GM12878 (cell line): ENCODE results near the gene DLG4. TPM values are rescaled to one million over a fixed set of nuclear protein-coding genes. Genes with fewer than 3 reads are reported as not detected.
A peak's percentile ranks its signal among the peaks of the same experiment; 100 is the strongest.

Experiments used
- CHD2 ChIP-seq: IDR thresholded peaks from 2 replicates; pipeline ENCODE4 v1.6.1; 2011; ENCODE audit warnings: low read depth, low read length, improper control_type of control experiment, borderline replicate concordance
- CHD4 ChIP-seq: fragments of 200-600 bp; sonication (generic); IDR thresholded peaks from 2 replicates; pipeline ENCODE4 v1.6.1; 2016; ENCODE audit warnings: mild to moderate bottlenecking
- ELK1 ChIP-seq: IDR thresholded peaks from 2 replicates; pipeline ENCODE4 v1.6.1; 2012; ENCODE audit warnings: low read depth, low read length, improper control_type of control experiment
- ETV6 ChIP-seq, 2 experiments: fragments of 450-650 bp in 1 of 2; IDR thresholded peaks in 1 of 2; conservative IDR thresholded peaks in 1 of 2; 2 replicates each; pipeline ENCODE4 v1.6.1; 2014; ENCODE audit warnings: antibody characterized with exemption in 1 of 2, borderline replicate concordance in 1 of 2, low read depth in 1 of 2, mild to moderate bottlenecking in 1 of 2, moderate library complexity in 1 of 2
- MXI1 ChIP-seq: fragments of 150-350 bp; IDR thresholded peaks from 2 replicates; pipeline ENCODE4 v1.6.1; 2011; ENCODE audit warnings: low read depth, mild to moderate bottlenecking, inconsistent platforms, low read length, improper control_type of control experiment
- WRNIP1 ChIP-seq: IDR thresholded peaks from 2 replicates; pipeline ENCODE4 v1.6.1; 2011; ENCODE audit warnings: low read depth, low read length, improper control_type of control experiment, borderline replicate concordance
- ZNF217 ChIP-seq: fragments of 450-650 bp; IDR thresholded peaks from 2 replicates; pipeline ENCODE4 v1.6.1; 2017; ENCODE audit warnings: antibody characterized with exemption, mild to moderate bottlenecking
- polyA plus RNA-seq, 11 experiments: library from polyadenylated mRNA; depleted of rRNA in 4 of 11; unstranded in 6 of 11; stranded (reverse) in 5 of 11; fragments of >200 nt; fragmentation: Nextera tagmentation in 4 of 11; fragmentation: Illumina TruSeq in 1 of 11; extraction: Ambion mirVana in 4 of 11; extraction: Trizol in 1 of 11; gene quantifications; 1 replicate in 1 of 11; 2 replicates in 10 of 11; pipeline versions ENCODE4 v1.2.1 to v1.2.3, GENCODE V29; 2011 to 2016; ENCODE audit warnings: inconsistent platforms in 2 of 11, missing spikeins in 2 of 11, low read depth in 1 of 11
- total RNA-seq, 4 experiments: library from RNA; depleted of rRNA in 3 of 4; stranded (reverse); fragments of >200 nt in 3 of 4; fragmentation: Illumina TruSeq in 1 of 4; extraction: Trizol in 1 of 4; gene quantifications; 2 replicates each; pipeline versions ENCODE4 v1.2.1 to v1.2.3, GENCODE V29; 2013 to 2021
- TF ChIP-seq, protein P1 (sequence below): fragments of 450-650 bp; IDR thresholded peaks from 2 replicates; pipeline ENCODE4 v1.6.1; 2017; ENCODE audit warnings: mild to moderate bottlenecking, moderate library complexity

The DLG4 gene
- total and polyA plus RNA-seq, 10 of the 15 experiments (the other 5 are each of a cell fraction or from before 2014, with no cell fraction given) = 0.07 to 4.1 (median 1.3) TPM

GRCh38 chr17:7239091-7240027 is 19.7 kb upstream of the DLG4 start, which contains the start of gene PHF23 (continued):
- TF ChIP-seq ZNF217 (no peak), CHD4 (no peak), CHD2 (peak; percentile 91), ELK1 (peak; percentile 89), ETV6 (conservative IDR thresholded peaks at IDR 0.05 in 1 of 2, IDR thresholded peaks at IDR 0.05 in 1 of 2; ENCODE audit: borderline replicate concordance in 1 of 2, low read depth in 1 of 2) (no peak), MXI1 (peak; percentile 51), WRNIP1 (no peak)
- TF ChIP-seq, protein P1, sequence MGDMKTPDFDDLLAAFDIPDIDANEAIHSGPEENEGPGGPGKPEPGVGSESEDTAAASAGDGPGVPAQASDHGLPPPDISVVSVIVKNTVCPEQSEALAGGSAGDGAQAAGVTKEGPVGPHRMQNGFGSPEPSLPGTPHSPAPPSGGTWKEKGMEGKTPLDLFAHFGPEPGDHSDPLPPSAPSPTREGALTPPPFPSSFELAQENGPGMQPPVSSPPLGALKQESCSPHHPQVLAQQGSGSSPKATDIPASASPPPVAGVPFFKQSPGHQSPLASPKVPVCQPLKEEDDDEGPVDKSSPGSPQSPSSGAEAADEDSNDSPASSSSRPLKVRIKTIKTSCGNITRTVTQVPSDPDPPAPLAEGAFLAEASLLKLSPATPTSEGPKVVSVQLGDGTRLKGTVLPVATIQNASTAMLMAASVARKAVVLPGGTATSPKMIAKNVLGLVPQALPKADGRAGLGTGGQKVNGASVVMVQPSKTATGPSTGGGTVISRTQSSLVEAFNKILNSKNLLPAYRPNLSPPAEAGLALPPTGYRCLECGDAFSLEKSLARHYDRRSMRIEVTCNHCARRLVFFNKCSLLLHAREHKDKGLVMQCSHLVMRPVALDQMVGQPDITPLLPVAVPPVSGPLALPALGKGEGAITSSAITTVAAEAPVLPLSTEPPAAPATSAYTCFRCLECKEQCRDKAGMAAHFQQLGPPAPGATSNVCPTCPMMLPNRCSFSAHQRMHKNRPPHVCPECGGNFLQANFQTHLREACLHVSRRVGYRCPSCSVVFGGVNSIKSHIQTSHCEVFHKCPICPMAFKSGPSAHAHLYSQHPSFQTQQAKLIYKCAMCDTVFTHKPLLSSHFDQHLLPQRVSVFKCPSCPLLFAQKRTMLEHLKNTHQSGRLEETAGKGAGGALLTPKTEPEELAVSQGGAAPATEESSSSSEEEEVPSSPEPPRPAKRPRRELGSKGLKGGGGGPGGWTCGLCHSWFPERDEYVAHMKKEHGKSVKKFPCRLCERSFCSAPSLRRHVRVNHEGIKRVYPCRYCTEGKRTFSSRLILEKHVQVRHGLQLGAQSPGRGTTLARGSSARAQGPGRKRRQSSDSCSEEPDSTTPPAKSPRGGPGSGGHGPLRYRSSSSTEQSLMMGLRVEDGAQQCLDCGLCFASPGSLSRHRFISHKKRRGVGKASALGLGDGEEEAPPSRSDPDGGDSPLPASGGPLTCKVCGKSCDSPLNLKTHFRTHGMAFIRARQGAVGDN = no peak
